ENCODE data around the gene HP. TPM values are rescaled to one million over a fixed set of nuclear protein-coding genes. Genes with fewer than 3 reads are reported as not detected.

Gene HP
- total RNA-seq, 4 donors from 2014 or later: 0.77 to 23.8 (median 10.6) TPM

DNA sequence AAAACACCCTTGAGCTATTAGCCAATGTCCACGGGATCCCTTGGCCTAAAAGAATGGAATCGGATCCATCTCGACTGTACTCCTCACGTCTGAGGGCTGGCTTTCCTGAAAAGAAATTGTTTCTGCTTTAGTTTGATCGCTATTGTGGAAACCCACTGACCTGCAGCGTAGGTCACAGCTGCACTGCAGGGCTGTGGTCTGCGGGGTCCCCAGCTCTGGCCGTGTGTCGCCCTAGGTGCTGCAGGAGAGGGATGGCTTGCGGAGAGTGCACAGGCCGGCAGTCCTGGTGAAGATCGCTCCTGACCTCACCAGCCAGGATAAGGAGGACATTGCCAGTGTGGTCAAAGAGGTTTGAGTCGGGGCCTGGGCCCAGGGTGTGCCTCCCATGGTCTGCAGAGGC lies 32.2 kb upstream of the HP start:
- H3K36me3 ChIP-seq: no peaks in the 10 kb centered on the region
- H3K27me3 ChIP-seq: no peaks in the 10 kb centered on the region
- intact Hi-C loops (cut with DNase I; ENCODE audit: low total_unique reads): no loop called here
- H3K4me1 ChIP-seq: no peaks in the 10 kb centered on the region
- H3K4me3 ChIP-seq: no peak overlapping the region
- no peaks in the 10 kb centered on the region for H3K9me3 ChIP-seq
- TF ChIP-seq CTCF (IDR thresholded peaks at IDR 0.05) (no peak), POLR2A (IDR thresholded peaks at IDR 0.05) (no peak)
- H3K27ac ChIP-seq: no peak overlapping the region
- no peak for DNase-seq

- H3K36me3 ChIP-seq: no peaks in the 10 kb centered on the region
- DNase-seq: no peak
- H3K27me3 ChIP-seq: no peaks in the 10 kb centered on the region
- H3K4me1 ChIP-seq: no peaks in the 10 kb centered on the region
- no peak overlapping the region for H3K4me3 ChIP-seq
- no peaks in the 10 kb centered on the region for H3K9me3 ChIP-seq
- no peak overlapping the region for H3K27ac ChIP-seq
- intact Hi-C loops (cut with DNase I; ENCODE audit: low total_unique reads): no loop called here
- no peak for TF ChIP-seq CTCF (IDR thresholded peaks at IDR 0.05)
- no peak for TF ChIP-seq POLR2A (IDR thresholded peaks at IDR 0.05)
Measured at GRCh38 chr16:72023962-72024361, 30.3 kb upstream of the HP start.

- DNase-seq: no peak
- no peaks in the 10 kb centered on the region for H3K36me3 ChIP-seq
- H3K4me3 ChIP-seq: no peak overlapping the region
- intact Hi-C loops (cut with DNase I; ENCODE audit: low total_unique reads): no loop called here
- no peak overlapping the region for H3K27ac ChIP-seq
- no peaks in the 10 kb centered on the region for H3K27me3 ChIP-seq
- no peaks in the 10 kb centered on the region for H3K9me3 ChIP-seq
- no peaks in the 10 kb centered on the region for H3K4me1 ChIP-seq
- TF ChIP-seq CTCF (IDR thresholded peaks at IDR 0.05) (no peak), POLR2A (IDR thresholded peaks at IDR 0.05) (no peak)
Measured at GRCh38 chr16:72024862-72025382, 29.4 kb upstream of the HP start.

- no peak for DNase-seq
- no peaks in the 10 kb centered on the region for H3K27me3 ChIP-seq
- no peak overlapping the region for H3K27ac ChIP-seq
- no peak overlapping the region for H3K4me3 ChIP-seq
- TF ChIP-seq POLR2A (IDR thresholded peaks at IDR 0.05): no peak
- no peak for TF ChIP-seq CTCF (IDR thresholded peaks at IDR 0.05)
- no peaks in the 10 kb centered on the region for H3K36me3 ChIP-seq
- H3K4me1 ChIP-seq: no peaks in the 10 kb centered on the region
- no peaks in the 10 kb centered on the region for H3K9me3 ChIP-seq
- intact Hi-C loops (cut with DNase I; ENCODE audit: low total_unique reads): no loop called here
Measured at GRCh38 chr16:72025404-72026114, 28.7 kb upstream of the HP start.

GRCh38 chr16:72027669-72028378 lies 26.5 kb upstream of the HP start:
- intact Hi-C loops (cut with DNase I; ENCODE audit: low total_unique reads): no loop called here
- H3K27me3 ChIP-seq: no peaks in the 10 kb centered on the region
- no peak overlapping the region for H3K27ac ChIP-seq
- no peaks in the 10 kb centered on the region for H3K9me3 ChIP-seq
- no peak for TF ChIP-seq CTCF (IDR thresholded peaks at IDR 0.05)
- no peak for TF ChIP-seq POLR2A (IDR thresholded peaks at IDR 0.05)
- no peak overlapping the region for H3K4me3 ChIP-seq
- no peak for DNase-seq
- H3K36me3 ChIP-seq: no peaks in the 10 kb centered on the region
- no peaks in the 10 kb centered on the region for H3K4me1 ChIP-seq

All from uterus (tissue), 4 donors.